ENCODE results near the gene SDC3.

SDC3 gene

GRCh38 chr1:30911059-30911954 is 2.7 kb upstream of the SDC3 start:
- H3K9me3 ChIP-seq = no peaks in the 10 kb centered on the region
- peaks cover 48% of the 10 kb centered on the region for H3K27me3 ChIP-seq
- no peaks in the 10 kb centered on the region for H3K36me3 ChIP-seq
- TF ChIP-seq CTCF (IDR thresholded peaks at IDR 0.05) = no peak
- H3K4me3 ChIP-seq (ENCODE audit: low read depth in 1 of 2, low read length in 1 of 2) = no peak overlapping the region
- peaks cover 27 to 29% of the 10 kb centered on the region in 2 experiments for H3K4me1 ChIP-seq (ENCODE audit: control insufficient read depth in 1 of 2, insufficient read depth in 1 of 2, low read depth in 1 of 2, low read length in 1 of 2)
- no peak overlapping the region for H3K27ac ChIP-seq

GRCh38 chr1:30909365-30910068 is 959 bp upstream of the SDC3 start:
- Histone ChIP-seq H3K27me3 (peaks cover 66% of the 10 kb centered on the region), H3K4me1 (ENCODE audit: control insufficient read depth in 1 of 2, insufficient read depth in 1 of 2, low read depth in 1 of 2, low read length in 1 of 2) (peaks cover 27 to 29% of the 10 kb centered on the region in 2 experiments), H3K9me3 (no peaks in the 10 kb centered on the region), H3K4me3 (ENCODE audit: low read depth in 1 of 2, low read length in 1 of 2) (no peak overlapping the region), H3K27ac (no peak overlapping the region), H3K36me3 (no peaks in the 10 kb centered on the region)
- no peak for TF ChIP-seq CTCF (IDR thresholded peaks at IDR 0.05)

GRCh38 chr1:30908316-30908695 is 252 bp downstream of the SDC3 start:
- TF ChIP-seq CTCF (IDR thresholded peaks at IDR 0.05) = no peak
- H3K4me3 ChIP-seq (ENCODE audit: low read depth in 1 of 2, low read length in 1 of 2) = no peak overlapping the region
- H3K27ac ChIP-seq = no peak overlapping the region
- peaks cover 23 to 25% of the 10 kb centered on the region in 2 experiments for H3K4me1 ChIP-seq (ENCODE audit: control insufficient read depth in 1 of 2, insufficient read depth in 1 of 2, low read depth in 1 of 2, low read length in 1 of 2)
- peaks cover 78% of the 10 kb centered on the region for H3K27me3 ChIP-seq
- no peaks in the 10 kb centered on the region for H3K36me3 ChIP-seq
- H3K9me3 ChIP-seq = no peaks in the 10 kb centered on the region

GRCh38 chr1:30907481-30908315 is 860 bp downstream of the SDC3 start:
- H3K9me3 ChIP-seq = no peaks in the 10 kb centered on the region
- H3K27ac ChIP-seq = no peak overlapping the region
- no peaks in the 10 kb centered on the region for H3K36me3 ChIP-seq
- no peak for TF ChIP-seq CTCF (IDR thresholded peaks at IDR 0.05)
- no peak overlapping the region for H3K4me3 ChIP-seq (ENCODE audit: low read depth in 1 of 2, low read length in 1 of 2)
- H3K4me1 ChIP-seq (ENCODE audit: control insufficient read depth in 1 of 2, insufficient read depth in 1 of 2, low read depth in 1 of 2, low read length in 1 of 2) = peaks cover 17 to 19% of the 10 kb centered on the region in 2 experiments
- H3K27me3 ChIP-seq = peaks cover 85% of the 10 kb centered on the region

GRCh38 chr1:30906631-30907441 is 1.7 kb downstream of the SDC3 start:
- H3K36me3 ChIP-seq = no peaks in the 10 kb centered on the region
- no peak overlapping the region for H3K4me3 ChIP-seq (ENCODE audit: low read depth in 1 of 2, low read length in 1 of 2)
- TF ChIP-seq CTCF (IDR thresholded peaks at IDR 0.05) = no peak
- no peaks in the 10 kb centered on the region for H3K9me3 ChIP-seq
- H3K4me1 ChIP-seq (ENCODE audit: control insufficient read depth in 1 of 2, insufficient read depth in 1 of 2, low read depth in 1 of 2, low read length in 1 of 2) = peaks cover 8 to 10% of the 10 kb centered on the region in 2 experiments
- H3K27ac ChIP-seq = no peak overlapping the region
- peaks cover 93% of the 10 kb centered on the region for H3K27me3 ChIP-seq
